Measurements from ENCODE around the gene SEC24B.

The SEC24B gene

GRCh38 chr4:109432696-109433095 lies 919 bp upstream of the SEC24B start:
- H3K36me3 ChIP-seq (ENCODE audit: insufficient read depth, insufficient read length, low read length), result peaks cover 9% of the 10 kb centered on the region
- no peak for DNase-seq (ENCODE audit: low read depth, low spot score)
- H3K4me1 ChIP-seq (ENCODE audit: insufficient read depth, insufficient read length), result peaks cover 7% of the 10 kb centered on the region
- H3K9me3 ChIP-seq (ENCODE audit: insufficient read depth, low read length), result no peaks in the 10 kb centered on the region
- TF ChIP-seq SUZ12 (IDR thresholded peaks at IDR 0.05; ENCODE audit: extremely low read depth, insufficient read depth, insufficient read length) (no peak), YY1 (IDR thresholded peaks at IDR 0.05; ENCODE audit: insufficient read depth, insufficient read length) (no peak), ZNF274 (IDR thresholded peaks at IDR 0.05; ENCODE audit: low read depth, low read length) (no peak)
- H3K4me3 ChIP-seq (ENCODE audit: insufficient read length, low read depth), result peak overlapping the region; percentile 77
- no peaks in the 10 kb centered on the region for H3K27me3 ChIP-seq (ENCODE audit: insufficient read depth, insufficient read length)
- H3K9ac ChIP-seq (ENCODE audit: insufficient read length, low read depth), result peak overlapping the region; percentile 87

DNA sequence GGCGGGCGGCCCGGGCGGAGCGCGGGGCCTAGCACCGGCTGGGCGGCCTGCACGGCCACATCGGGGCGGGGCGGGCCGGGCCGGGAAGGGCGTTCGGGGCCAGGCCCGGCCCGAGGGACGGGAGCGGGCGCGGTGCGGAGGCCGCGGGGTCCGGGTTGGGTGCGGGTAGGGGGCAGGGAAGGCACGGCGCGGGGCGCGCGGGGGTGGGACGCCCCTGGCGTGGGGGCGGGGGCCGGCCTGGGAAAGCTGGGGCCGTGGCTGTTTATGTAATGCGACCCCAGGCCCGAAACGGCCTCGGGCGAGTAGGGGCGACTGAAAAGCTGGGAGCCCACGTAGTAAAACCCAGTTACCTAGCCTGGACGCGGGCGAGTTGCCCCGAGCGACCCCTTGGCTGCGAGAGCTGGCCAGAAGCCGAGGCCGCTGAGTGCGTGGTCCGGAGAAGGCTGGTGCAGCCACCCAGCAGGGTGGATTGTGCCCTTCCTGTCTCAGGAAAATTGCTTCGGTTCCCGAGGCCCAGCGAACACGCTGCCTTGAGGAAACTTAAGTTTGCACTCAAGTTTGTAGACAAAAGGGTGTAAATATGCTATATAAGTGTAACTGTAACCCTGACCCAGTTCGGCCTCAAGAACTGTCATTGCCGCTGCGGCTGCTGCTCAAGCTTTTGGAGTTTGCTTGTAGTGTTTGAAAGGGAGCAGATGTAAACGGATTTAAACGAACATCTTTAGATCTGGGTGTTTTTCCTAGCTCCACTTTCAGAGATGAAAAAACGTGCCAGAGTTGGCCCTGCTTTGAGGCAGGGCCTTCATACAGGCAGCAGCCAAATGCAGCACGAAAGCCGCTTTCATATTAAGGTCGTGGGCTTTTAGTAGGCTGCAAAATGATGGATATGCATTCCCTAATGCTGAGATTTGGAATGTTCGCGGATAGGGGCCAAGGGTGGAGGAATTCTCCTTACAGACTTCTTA lies 674 bp downstream of the SEC24B start:
- no peak for DNase-seq (ENCODE audit: low read depth, low spot score)
- Histone ChIP-seq H3K9me3 (ENCODE audit: insufficient read depth, low read length) (no peaks in the 10 kb centered on the region), H3K9ac (ENCODE audit: insufficient read length, low read depth) (peak overlapping the region; percentile 87), H3K36me3 (ENCODE audit: insufficient read depth, insufficient read length, low read length) (peaks cover 8% of the 10 kb centered on the region), H3K4me1 (ENCODE audit: insufficient read depth, insufficient read length) (peaks cover 7% of the 10 kb centered on the region), H3K27me3 (ENCODE audit: insufficient read depth, insufficient read length) (no peaks in the 10 kb centered on the region), H3K4me3 (ENCODE audit: insufficient read length, low read depth) (peak overlapping the region; percentile 77)
- TF ChIP-seq ZNF274 (IDR thresholded peaks at IDR 0.05; ENCODE audit: low read depth, low read length) (no peak), SUZ12 (IDR thresholded peaks at IDR 0.05; ENCODE audit: extremely low read depth, insufficient read depth, insufficient read length) (no peak), YY1 (IDR thresholded peaks at IDR 0.05; ENCODE audit: insufficient read depth, insufficient read length) (no peak)

DNA sequence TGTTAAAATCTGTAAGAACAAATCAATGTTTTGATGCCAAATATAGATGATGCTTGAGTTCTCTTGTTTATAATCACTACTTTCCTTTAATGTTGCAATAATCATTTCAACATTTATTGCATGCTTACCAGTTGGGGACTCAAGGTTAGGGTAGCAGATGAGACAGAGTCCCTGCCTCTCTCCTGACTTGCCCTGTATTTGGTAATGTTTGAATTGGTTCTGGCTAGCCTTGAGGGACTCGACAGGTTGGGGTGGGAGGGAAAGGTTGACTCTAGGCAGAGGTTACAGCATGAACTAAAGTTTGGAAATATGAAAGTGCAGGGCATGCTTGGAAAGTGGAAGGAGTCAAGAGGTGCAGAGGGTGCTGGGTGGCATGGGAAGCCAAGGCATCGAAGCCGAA lies 2.0 kb downstream of the SEC24B start:
- Histone ChIP-seq H3K9me3 (ENCODE audit: insufficient read depth, low read length) (no peaks in the 10 kb centered on the region), H3K36me3 (ENCODE audit: insufficient read depth, insufficient read length, low read length) (peaks cover 6% of the 10 kb centered on the region), H3K9ac (ENCODE audit: insufficient read length, low read depth) (no peak overlapping the region), H3K4me1 (ENCODE audit: insufficient read depth, insufficient read length) (peaks cover 7% of the 10 kb centered on the region), H3K4me3 (ENCODE audit: insufficient read length, low read depth) (no peak overlapping the region), H3K27me3 (ENCODE audit: insufficient read depth, insufficient read length) (no peaks in the 10 kb centered on the region)
- TF ChIP-seq SUZ12 (IDR thresholded peaks at IDR 0.05; ENCODE audit: extremely low read depth, insufficient read depth, insufficient read length), result no peak
- TF ChIP-seq YY1 (IDR thresholded peaks at IDR 0.05; ENCODE audit: insufficient read depth, insufficient read length), result no peak
- TF ChIP-seq ZNF274 (IDR thresholded peaks at IDR 0.05; ENCODE audit: low read depth, low read length), result no peak
- DNase-seq (ENCODE audit: low read depth, low spot score), result no peak

DNA sequence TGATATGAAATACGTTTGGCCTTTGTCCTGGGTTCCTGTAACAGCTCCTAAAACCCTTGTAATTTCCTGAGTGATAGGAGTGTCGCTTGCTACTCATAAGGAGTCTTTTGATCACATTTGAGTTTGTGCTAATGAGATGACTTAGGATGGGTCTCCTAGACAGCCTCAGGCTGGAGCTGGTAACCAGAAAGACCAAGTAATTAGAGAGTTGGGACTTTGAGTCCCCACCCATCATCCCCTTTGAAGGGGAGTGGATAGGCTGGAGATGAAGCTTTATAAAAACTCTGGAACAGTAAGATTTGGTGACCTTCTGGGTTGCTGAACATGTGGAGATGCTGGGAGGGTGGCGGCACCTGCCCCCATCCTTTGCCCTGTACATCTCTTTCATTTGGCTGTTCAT lies 2.9 kb downstream of the SEC24B start:
- H3K36me3 ChIP-seq (ENCODE audit: insufficient read depth, insufficient read length, low read length), result peaks cover 2% of the 10 kb centered on the region
- TF ChIP-seq YY1 (IDR thresholded peaks at IDR 0.05; ENCODE audit: insufficient read depth, insufficient read length) (no peak), ZNF274 (IDR thresholded peaks at IDR 0.05; ENCODE audit: low read depth, low read length) (no peak), SUZ12 (IDR thresholded peaks at IDR 0.05; ENCODE audit: extremely low read depth, insufficient read depth, insufficient read length) (no peak)
- H3K27me3 ChIP-seq (ENCODE audit: insufficient read depth, insufficient read length), result no peaks in the 10 kb centered on the region
- H3K9me3 ChIP-seq (ENCODE audit: insufficient read depth, low read length), result no peaks in the 10 kb centered on the region
- H3K4me1 ChIP-seq (ENCODE audit: insufficient read depth, insufficient read length), result peaks cover 7% of the 10 kb centered on the region
- no peak overlapping the region for H3K4me3 ChIP-seq (ENCODE audit: insufficient read length, low read depth)
- DNase-seq (ENCODE audit: low read depth, low spot score), result no peak
- no peak overlapping the region for H3K9ac ChIP-seq (ENCODE audit: insufficient read length, low read depth)

DNA sequence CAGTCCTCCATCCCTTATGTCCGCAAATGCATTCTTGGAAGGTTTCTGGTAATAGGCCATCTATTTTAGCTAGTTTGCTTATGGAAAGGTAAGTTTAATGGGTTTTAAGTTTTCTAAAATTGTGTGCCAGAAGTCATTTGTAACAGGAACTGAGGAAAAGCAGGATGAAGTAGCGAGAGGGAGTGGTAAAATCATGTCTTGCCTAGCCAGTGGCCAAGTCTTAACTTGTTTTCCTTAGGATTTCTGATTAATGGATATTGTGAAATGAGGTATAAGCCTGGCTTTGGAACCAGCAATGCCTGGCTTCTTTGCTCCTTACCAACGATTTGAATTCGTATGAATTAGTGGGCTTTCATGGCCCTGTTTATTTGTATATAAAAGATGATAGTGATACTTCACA lies 7.3 kb downstream of the SEC24B start:
- no peak for DNase-seq (ENCODE audit: low read depth, low spot score)
- Histone ChIP-seq H3K4me3 (ENCODE audit: insufficient read length, low read depth) (no peak overlapping the region), H3K27me3 (ENCODE audit: insufficient read depth, insufficient read length) (no peaks in the 10 kb centered on the region), H3K4me1 (ENCODE audit: insufficient read depth, insufficient read length) (peaks cover 2% of the 10 kb centered on the region), H3K9me3 (ENCODE audit: insufficient read depth, low read length) (no peaks in the 10 kb centered on the region), H3K9ac (ENCODE audit: insufficient read length, low read depth) (no peak overlapping the region), H3K36me3 (ENCODE audit: insufficient read depth, insufficient read length, low read length) (peaks cover 2% of the 10 kb centered on the region)
- no peak for TF ChIP-seq SUZ12 (IDR thresholded peaks at IDR 0.05; ENCODE audit: extremely low read depth, insufficient read depth, insufficient read length)
- TF ChIP-seq ZNF274 (IDR thresholded peaks at IDR 0.05; ENCODE audit: low read depth, low read length), result no peak
- TF ChIP-seq YY1 (IDR thresholded peaks at IDR 0.05; ENCODE audit: insufficient read depth, insufficient read length), result no peak

GRCh38 chr4:109441862-109442458 lies 8.3 kb downstream of the SEC24B start:
- no peak for DNase-seq (ENCODE audit: low read depth, low spot score)
- no peak overlapping the region for H3K4me3 ChIP-seq (ENCODE audit: insufficient read length, low read depth)

More at GRCh38 chr4:109441862-109442458, 8.3 kb downstream of the SEC24B start:
- Histone ChIP-seq H3K4me1 (ENCODE audit: insufficient read depth, insufficient read length) (no peaks in the 10 kb centered on the region), H3K36me3 (ENCODE audit: insufficient read depth, insufficient read length, low read length) (peaks cover 4% of the 10 kb centered on the region), H3K27me3 (ENCODE audit: insufficient read depth, insufficient read length) (no peaks in the 10 kb centered on the region), H3K9me3 (ENCODE audit: insufficient read depth, low read length) (no peaks in the 10 kb centered on the region), H3K9ac (ENCODE audit: insufficient read length, low read depth) (no peak overlapping the region)
- TF ChIP-seq SUZ12 (IDR thresholded peaks at IDR 0.05; ENCODE audit: extremely low read depth, insufficient read depth, insufficient read length), result no peak
- no peak for TF ChIP-seq ZNF274 (IDR thresholded peaks at IDR 0.05; ENCODE audit: low read depth, low read length)
- no peak for TF ChIP-seq YY1 (IDR thresholded peaks at IDR 0.05; ENCODE audit: insufficient read depth, insufficient read length)
